CD4-positive, alpha-beta T cell treated with Interleukin-15 for 4 hours (primary cell): ENCODE measurements around the gene ANKFY1.
"Not testable (repeated sequence)": the region's sequence is repeated elsewhere in the genome, so short reads cannot be mapped to it uniquely, and the experiment has no call there.

Experiments
- DNase-seq: peaks from one replicate; pipeline ENCODE4 v3.0.0-alpha.2; 2020; ENCODE audit warnings: low spot score

The ANKFY1 gene

DNA sequence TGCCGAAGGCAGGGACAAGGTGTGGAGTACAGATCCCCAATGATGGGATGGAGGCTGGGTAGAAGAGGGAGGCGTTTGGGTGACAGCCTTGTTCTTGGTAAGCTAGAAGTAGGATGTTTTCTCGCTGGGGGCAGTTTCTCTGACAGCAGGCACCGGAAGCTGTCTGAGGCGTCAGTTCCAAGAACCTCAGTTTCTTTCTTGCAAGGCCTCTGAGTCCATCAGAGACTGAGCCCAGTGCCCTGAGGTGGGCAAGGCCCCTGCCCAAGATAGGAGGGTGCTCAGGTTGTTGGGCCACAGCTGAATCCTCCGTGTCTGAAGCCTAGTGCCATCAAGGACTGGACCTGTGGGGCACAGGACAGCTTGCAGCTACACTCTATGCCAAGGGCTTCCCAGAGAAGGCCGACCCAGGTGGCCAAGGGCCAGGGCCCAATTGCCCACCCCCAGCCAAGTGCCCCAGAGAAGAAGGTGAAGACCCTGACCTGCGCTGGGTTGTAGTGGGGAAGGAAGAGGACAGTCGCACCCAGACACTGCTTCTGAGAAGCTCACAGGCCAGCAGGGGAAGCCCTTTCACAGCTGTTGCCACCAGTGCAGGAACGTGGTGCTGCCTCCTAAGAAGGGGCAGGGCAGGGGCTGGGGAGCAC, 107.7 kb downstream of the ANKFY1 start:
- DNase-seq, result peak; percentile 35

- DNase-seq, result no peak
Observed at GRCh38 chr17:4154201-4154600, 109.6 kb downstream of the ANKFY1 start.

DNA sequence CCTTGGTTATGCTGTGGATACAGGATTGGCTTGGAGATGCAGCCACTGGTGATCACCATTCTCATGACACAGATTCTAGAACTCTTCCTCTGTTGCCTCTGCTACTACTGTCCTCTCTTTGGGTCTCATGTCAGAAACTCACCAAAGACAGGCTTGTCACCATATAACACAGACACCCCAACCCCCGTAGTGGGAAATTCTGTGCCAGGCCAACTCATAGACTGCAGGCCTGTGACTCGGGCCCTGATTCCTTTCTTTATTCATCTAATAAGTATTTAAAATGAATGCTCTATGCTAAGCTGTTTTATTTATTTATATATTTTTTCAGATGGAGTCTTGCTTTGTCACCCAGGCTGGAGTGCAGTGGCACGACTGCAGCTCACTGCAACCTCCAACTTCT, 111.3 kb downstream of the ANKFY1 start:
- no peak for DNase-seq

DNA sequence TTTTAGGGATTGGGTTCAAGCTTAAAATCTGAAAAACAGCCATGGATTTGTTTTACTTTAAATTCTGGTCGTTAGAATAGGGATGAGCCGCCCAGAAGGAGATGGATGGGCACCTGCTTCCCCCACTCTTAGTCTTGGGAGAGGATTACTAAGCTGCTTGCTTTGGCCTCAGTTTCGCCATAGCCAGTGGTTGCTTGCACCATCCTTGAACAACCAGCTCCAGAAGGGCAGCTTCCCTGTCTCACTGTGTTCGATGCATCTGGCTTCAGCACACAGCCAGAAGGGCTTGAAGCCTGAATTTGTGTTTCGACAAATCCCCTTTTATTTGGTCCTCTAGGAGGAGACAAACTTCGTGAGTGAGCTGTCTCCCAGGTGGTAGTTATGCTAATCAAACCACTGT, 113.7 kb downstream of the ANKFY1 start:
- DNase-seq, result no peak

GRCh38 chr17:4148611-4149308, 115.0 kb downstream of the ANKFY1 start:
- DNase-seq, result no peak

- DNase-seq, result no peak
Observed at GRCh38 chr17:4147751-4148310, 115.9 kb downstream of the ANKFY1 start.

- DNase-seq, result no peak
Observed at GRCh38 chr17:4146641-4147040, 117.1 kb downstream of the ANKFY1 start.

- no peak for DNase-seq
Observed at GRCh38 chr17:4144422-4144747, 119.4 kb downstream of the ANKFY1 start.

- DNase-seq, result peak; percentile 89
Observed at GRCh38 chr17:4143563-4144421, 120.0 kb downstream of the ANKFY1 start.

- peak; percentile 20 for DNase-seq
Observed at GRCh38 chr17:4142107-4142900, 121.5 kb downstream of the ANKFY1 start.

DNA sequence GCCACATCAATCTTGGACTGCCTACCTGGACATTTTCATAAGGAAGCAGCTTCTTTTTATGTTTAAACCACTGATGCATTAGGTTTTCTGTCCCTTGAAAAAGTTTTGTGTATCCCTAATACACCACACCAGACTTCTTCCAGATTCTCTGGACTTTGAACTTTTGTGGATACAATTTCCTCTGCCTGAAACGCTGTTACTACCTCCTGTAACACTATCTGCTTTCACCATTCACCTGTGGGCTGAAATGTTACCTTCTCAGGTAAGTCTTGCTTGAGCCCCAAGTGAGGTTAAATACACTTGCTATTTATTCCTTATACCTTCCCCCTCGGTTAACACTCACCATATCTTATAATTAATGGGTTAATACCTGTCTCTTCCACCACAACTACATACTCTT, 123.7 kb downstream of the ANKFY1 start:
- no peak for DNase-seq

DNA sequence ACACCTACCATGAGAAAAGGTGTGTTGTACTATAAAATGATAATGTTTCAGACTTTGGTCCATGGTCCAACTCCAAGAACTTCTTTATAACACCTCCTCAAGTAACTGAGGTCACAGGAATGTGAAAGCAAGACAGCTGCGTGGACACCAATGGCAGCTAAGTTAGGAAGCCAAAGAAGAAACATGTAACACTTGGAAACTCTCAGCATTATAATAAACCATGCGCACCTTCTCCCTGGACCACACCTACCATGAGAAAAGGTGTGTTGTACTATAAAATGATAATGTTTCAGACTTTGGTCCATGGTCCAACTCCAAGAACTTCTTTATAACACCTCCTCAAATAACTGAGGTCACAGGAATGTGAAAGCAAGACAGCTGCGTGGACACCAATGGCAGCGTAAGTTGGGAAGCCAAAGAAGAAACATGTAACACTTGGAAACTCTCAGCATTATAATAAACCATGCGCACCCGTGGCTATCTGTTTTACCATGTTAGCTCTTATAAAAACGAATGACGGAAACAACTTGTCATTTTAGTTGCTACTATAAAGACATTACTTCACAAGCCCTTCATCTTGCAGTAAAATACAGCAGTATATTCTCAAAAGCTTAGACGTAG, 124.8 kb downstream of the ANKFY1 start:
- DNase-seq, result not testable (repeated sequence)

DNA sequence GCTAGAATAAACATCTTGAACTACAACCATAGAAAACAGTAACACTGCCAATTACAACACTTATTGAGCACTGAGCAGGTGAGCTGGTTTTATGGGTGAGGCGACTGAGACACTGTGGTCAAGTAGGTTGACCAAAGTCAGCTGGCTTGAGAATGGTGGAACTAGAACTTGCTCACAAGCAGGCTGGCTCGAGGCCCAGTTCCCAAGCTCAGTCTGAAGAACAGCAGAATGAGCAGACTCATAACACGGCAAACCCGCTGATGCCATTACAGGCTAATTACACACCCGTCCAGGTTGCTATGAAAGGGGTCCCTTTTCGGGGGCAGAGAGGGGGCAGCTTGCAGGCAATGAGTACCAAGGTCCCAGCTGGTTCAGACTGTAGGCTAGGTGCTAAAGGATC, 127.4 kb downstream of the ANKFY1 start:
- DNase-seq, result no peak

DNA sequence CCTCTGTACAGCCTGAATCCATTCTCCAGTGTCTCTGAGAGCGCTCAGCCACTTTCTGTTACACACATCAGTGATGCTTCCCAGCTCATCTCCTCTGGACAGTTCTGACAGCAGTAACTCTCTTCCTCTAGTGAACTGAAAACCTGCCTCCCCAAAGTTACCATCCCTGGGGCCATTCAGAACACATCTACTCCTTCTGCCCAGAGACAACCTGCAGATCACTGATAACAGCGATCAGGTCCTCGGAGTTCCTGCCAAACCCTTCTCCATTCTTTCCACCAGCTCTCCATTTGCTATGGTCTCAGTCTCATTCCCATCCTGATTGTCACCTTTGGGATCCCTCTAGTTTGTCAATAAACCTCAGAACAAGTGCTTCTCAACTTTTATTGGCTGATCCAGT, 128.3 kb downstream of the ANKFY1 start:
- no peak for DNase-seq

DNA sequence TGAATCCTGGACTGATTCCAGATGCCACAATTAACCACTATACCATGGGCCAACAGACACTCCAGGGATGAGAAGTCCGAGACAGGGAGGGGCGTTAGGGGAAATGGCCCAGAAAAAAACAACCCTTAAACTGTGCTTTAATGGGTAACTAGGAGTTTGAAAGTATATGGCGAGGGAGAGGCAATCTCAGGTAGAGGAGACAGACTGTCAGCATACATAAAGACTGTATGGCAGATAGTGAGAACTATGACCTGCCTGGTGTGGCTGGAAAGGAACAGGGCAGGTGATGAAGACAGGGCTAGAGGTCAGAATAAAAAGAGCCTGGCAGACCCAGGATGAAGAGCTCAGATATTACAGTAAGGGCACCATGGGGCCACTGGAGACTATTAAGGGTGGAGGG, 129.1 kb downstream of the ANKFY1 start:
- DNase-seq, result no peak

DNA sequence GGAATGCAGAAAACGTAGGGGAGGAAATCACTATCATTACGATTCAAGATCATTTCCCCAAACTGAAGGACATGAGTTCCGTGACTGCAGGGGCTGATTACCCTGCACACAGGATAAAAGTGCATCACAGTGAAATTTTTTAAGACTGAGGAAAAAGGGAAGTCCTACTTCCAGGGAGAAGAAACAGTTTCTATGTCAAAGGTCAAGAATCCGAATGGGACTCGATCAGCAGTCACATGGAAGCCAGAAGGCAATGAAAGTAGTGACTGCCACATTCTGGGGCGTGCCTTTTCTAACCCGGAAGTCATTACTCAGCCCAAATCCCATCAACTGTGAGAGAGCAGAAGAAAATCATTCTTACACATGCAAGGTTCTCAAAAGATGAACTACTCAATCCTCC, 133.1 kb downstream of the ANKFY1 start:
- DNase-seq, result peak; percentile 10

DNA sequence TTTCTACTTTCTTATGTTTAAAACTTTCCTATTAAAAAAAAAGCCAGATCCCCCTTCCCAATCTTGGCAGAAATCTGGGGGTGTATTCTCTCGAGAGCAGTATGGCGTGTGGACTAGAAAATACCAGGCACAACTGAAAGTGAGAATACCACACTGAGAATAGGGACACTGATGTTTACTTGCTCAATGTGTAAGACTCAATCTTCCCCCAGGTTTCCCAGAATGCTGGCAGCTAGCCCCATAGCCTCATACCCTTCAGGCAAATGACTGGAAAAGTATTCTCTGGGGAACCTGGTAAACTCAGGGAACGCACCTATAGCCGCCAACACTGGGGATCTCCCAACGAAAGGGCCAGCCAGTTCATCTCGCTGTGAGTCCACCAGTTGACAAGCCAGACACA, 136.2 kb downstream of the ANKFY1 start:
- DNase-seq, result no peak

DNA sequence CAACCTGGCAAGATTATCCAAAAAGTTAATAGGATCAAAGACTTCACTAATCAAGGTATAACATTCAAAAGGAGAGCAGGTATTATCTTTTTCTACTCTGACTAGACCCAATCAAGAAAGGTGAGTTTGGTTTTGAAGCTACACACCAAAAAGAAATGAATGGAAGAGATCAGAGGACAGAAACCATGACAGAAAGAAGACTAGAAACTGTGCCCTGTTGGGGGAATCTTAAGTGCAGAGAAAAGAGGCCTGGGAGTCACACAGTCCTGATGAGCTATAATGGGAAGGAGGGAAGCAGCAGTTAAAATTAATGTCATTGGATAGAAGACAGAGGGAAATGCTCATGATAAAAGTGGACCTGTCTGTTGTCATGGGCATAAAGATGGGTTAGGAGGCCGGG, 138.2 kb downstream of the ANKFY1 start:
- DNase-seq, result no peak

- DNase-seq, result no peak
Observed at GRCh38 chr17:4124999-4125398, 138.8 kb downstream of the ANKFY1 start.

- DNase-seq, result no peak
Observed at GRCh38 chr17:4120332-4120731, 143.4 kb downstream of the ANKFY1 start.

DNA sequence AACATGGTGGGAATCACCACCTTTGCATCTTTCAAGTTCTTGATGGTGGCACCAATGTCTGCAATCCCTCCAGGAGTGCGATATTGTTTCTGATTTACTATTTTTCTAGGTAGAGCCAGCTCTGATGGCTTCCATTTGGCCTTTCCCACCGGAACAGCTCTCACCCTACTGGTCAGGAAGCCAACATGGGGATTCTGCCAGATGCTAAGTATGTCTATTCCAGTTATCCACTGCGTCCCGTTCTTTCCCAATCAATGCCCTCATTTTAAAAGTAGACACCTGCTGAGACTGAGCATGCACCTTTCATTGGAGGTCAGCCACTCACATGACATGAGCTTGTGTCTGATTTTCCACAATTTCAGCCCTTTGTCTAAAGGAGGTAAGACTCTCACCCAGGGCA, 144.5 kb downstream of the ANKFY1 start:
- no peak for DNase-seq
